Small intestine (tissue), 7 donors: ENCODE data around the gene DACT2. TPM values are rescaled to one million over a fixed set of nuclear protein-coding genes. Genes with fewer than 3 reads are reported as not detected.
A peak's percentile ranks its signal among the peaks of the same experiment; 100 is the strongest.
"Not testable (repeated sequence)": the region's sequence is repeated elsewhere in the genome, so short reads cannot be mapped to it uniquely, and the experiment has no call there.

Experiments
- DNase-seq, 2 donors: peaks; one replicate each; pipeline versions ENCODE4 v3.0.0 to v3.0.0-alpha.2; 2013
- FAIRE-seq: peaks from 2 replicates; lab custom pipeline; 2012; peaks lifted over from hg19 to GRCh38; lab: Jason Lieb, UNC
- H3K27ac ChIP-seq, 3 donors: one replicate each; pipeline ENCODE4 v1.5.1; 2013; ENCODE audit warnings: low read length in 2 of 3, mild to moderate bottlenecking in 2 of 3, control low read depth in 1 of 3, inconsistent platforms in 1 of 3, low read depth in 1 of 3, moderate library complexity in 1 of 3
- H3K27me3 ChIP-seq, 3 donors: one replicate each; pipeline ENCODE4 v1.6.1; 2013; ENCODE audit warnings: low read length in 3 of 3, inconsistent platforms in 1 of 3; ENCODE audit not compliant: control insufficient read depth in 3 of 3, insufficient read depth in 3 of 3
- H3K36me3 ChIP-seq, 3 donors: one replicate each; pipeline ENCODE4 v1.6.1; 2013; ENCODE audit warnings: low read length in 3 of 3, inconsistent platforms in 1 of 3, low read depth in 1 of 3, mild to moderate bottlenecking in 1 of 3, moderate library complexity in 1 of 3; ENCODE audit not compliant: control insufficient read depth in 3 of 3, insufficient read depth in 2 of 3
- H3K4me1 ChIP-seq, 3 donors: one replicate each; pipeline ENCODE4 v1.6.1; 2013; ENCODE audit warnings: low read length in 2 of 3, inconsistent platforms in 1 of 3, low read depth in 1 of 3, mild to moderate bottlenecking in 1 of 3, moderate library complexity in 1 of 3; ENCODE audit not compliant: control insufficient read depth in 3 of 3, insufficient read depth in 2 of 3
- H3K4me3 ChIP-seq, 3 donors: one replicate each; pipeline ENCODE4 v1.5.1; 2013; ENCODE audit warnings: low read length in 3 of 3, control low read depth in 1 of 3, inconsistent platforms in 1 of 3, low read depth in 1 of 3, mild to moderate bottlenecking in 1 of 3, moderate library complexity in 1 of 3
- H3K9me3 ChIP-seq, 2 donors: one replicate each; pipeline ENCODE4 v1.6.1; 2013; ENCODE audit warnings: low read depth in 1 of 2, low read length in 1 of 2; ENCODE audit not compliant: control insufficient read depth in 2 of 2, insufficient read depth in 1 of 2
- WGBS, 3 donors: extraction: QIAGEN DNeasy Blood & Tissue Kit; methylation state at CpG; one replicate each; pipeline ENCODE4 v1.1.7; 2013; 5-methylcytosine and 5-hydroxymethylcytosine counted together
- polyA plus RNA-seq, 4 donors: library from polyadenylated mRNA; stranded (reverse) in 3 of 4; unstranded in 1 of 4; fragments of 200-250 nt in 3 of 4; fragments of 120-200 nt in 1 of 4; gene quantifications; one replicate each; pipeline versions ENCODE4 v1.2.1 to v1.2.3, GENCODE V29; 2013
- donor health status: healthy with polysubstance abuse.
- donor health status: control.
- donor health status: control.
- donor health status: Bipolar disorder and iron deficiency.
- donor health status: healthy.

DACT2 gene
- polyA plus RNA-seq, 4 donors = 0.48 to 7.7 (median 0.54) TPM; not detected in 1

DNA sequence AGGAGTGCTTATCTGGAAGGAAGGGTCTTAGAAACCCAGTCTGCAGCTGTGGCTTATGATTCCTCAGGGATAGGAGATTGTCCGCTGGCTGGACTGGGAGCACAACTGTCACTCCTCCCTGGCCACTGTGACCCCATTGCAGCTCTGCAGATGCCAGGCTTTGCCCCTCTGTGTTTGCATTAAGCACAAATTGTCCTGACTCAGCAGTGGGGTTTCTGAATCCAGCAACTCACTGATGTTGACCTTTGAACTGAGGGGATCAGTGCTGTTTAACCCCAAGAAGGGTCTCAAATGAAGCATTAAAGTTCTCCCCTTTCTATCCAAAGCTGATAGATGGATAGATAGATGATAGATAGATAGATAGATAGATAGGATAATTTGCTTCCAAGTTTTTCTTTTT, 29.5 kb downstream of the DACT2 start:
- Histone ChIP-seq H3K4me3 (no peak overlapping the region), H3K9me3 (no peaks in the 10 kb centered on the region), H3K27ac (no peak overlapping the region), H3K27me3 (peaks cover 0 to 4% (median 0%) of the 10 kb centered on the region in 3 donors), H3K36me3 (no peaks in the 10 kb centered on the region), H3K4me1 (no peaks in the 10 kb centered on the region)
- WGBS, 3 donors = 81 to 100% (median 91%) methylated on average over 1 of the region's 1 CpG
- DNase-seq (no peak), FAIRE-seq (no peak)

DNA sequence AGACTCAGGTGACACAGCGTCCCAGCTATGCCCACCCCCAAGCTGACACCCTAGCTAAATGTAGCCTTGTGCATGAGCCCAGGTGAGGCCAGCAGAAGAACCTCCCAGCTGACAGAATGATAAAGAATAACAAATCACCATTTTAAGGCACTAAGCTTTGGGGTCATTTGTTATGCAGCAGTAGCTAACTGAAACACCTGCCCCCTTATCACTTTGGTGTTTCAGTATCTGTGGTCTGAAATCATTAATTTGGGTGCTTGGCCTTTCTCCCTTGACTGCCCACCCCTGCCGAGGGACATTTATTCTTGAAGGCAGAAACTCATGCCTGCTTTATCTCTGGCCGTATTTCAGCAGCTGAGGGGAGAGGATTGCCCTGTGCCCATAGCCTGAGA, 30.0 kb downstream of the DACT2 start:
- no peak for DNase-seq
- 61 to 83% (median 76%) methylated on average over 3 of the region's 3 CpGs for WGBS, 3 donors
- no peaks in the 10 kb centered on the region for H3K36me3 ChIP-seq
- no peaks in the 10 kb centered on the region for H3K4me1 ChIP-seq
- H3K27me3 ChIP-seq = peaks cover 0 to 4% (median 0%) of the 10 kb centered on the region in 3 donors
- no peak for FAIRE-seq
- H3K4me3 ChIP-seq = no peak overlapping the region
- H3K9me3 ChIP-seq = no peaks in the 10 kb centered on the region
- H3K27ac ChIP-seq = no peak overlapping the region

DNA sequence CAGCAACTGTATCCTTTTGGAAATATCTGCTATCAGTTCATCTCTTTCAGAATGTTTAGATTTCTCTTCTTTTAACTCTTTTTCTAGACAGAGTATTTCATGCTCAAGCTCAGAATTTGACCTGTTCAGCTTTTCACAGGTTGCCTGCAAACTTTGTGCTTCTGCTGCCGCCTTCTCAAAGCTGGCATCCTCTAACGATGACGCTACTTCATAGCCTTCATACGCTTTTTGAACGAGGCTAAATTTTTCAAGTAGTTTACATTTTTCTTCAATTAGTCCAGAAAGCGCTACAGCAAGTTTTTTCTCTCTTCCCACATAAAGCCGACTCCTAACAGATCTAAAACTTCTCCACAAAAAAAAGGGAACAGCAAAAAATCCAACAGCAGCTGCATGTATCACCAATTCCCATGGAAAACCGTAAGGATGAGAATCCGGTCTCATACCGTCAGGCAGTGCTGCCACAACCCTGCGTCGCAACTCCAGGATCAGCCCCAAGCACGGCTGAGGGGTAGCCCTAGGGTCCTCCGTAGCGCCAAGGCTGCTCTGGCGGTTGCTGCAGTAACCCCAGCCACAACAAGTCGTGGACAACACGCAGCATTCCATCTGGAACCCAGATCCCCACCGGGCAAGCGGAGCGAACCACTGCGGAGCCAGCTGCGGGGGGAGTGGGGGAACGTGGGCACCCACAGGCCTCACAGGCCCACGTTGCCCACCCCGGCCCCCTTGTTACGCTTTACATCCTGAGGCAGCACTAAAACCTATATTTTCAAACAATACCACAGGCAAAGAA, 30.6 kb downstream of the DACT2 start:
- no peak for DNase-seq
- no peak overlapping the region for H3K4me3 ChIP-seq
- H3K27ac ChIP-seq = no peak overlapping the region
- H3K27me3 ChIP-seq = peaks cover 0 to 4% (median 0%) of the 10 kb centered on the region in 3 donors
- no peaks in the 10 kb centered on the region for H3K9me3 ChIP-seq
- H3K4me1 ChIP-seq = no peaks in the 10 kb centered on the region
- no peaks in the 10 kb centered on the region for H3K36me3 ChIP-seq
- FAIRE-seq = no peak
- WGBS, 3 donors = 85 to 94% (median 88%) methylated on average over 26 to 27 of the region's 27 CpGs

DNA sequence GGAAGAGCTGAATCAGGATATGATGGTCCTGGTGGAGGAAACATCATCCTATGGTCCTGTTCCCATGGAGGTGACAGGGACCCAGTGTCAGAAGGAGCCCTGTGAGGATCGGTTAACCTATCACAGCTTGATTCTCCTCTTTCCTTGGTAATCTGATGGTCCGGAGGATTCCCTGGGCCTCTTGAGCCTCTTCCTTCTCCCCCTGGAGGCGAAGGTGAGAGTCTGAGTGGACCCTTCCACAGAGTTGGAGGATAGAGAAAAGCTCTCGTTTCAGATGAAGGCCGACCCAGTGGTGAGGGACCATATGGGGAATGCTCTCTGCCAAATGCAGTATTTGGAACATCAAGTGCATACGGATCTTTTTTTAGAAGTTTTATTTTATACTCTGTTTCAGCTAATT, 32.1 kb downstream of the DACT2 start:
- not testable (repeated sequence) for FAIRE-seq, H3K9me3 ChIP-seq, H3K27me3 ChIP-seq, H3K4me3 ChIP-seq, DNase-seq, H3K36me3 ChIP-seq, H3K27ac ChIP-seq, H3K4me1 ChIP-seq
- WGBS, 3 donors = 78 to 92% (median 89%) methylated on average over 6 of the region's 6 CpGs

DNA sequence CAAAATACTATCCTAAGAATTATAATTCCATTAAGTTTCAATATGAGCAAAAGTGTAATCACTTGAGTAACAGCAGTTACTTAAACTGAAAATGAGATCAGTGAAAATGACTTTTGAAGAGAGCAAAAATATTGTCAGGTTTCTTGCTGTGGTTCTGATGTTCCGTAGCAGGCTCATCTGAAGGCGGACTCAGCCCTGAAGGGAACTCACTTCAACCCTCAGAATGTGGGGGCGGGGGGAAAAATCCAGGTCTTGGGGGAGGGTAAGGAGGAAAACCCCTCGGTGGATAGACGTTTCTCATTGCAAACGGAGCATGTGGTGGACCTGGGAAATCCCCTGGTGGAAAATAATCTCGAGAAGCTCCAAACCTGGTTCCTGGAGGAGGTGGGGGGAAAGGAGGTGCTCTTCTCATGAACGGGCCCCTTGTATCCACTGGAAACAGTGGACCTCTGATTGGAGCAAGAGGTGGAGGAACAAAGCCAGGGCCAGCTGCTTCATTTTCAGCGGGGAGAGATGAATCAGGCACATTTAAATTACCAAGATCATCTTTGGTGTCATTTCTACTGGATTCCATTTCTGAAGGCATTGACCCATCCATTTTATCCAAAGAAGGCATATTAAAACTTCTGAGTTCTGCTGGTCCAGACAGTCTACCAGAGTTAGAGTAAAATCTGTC, 32.7 kb downstream of the DACT2 start:
- peak; percentile 87 for FAIRE-seq

DNA sequence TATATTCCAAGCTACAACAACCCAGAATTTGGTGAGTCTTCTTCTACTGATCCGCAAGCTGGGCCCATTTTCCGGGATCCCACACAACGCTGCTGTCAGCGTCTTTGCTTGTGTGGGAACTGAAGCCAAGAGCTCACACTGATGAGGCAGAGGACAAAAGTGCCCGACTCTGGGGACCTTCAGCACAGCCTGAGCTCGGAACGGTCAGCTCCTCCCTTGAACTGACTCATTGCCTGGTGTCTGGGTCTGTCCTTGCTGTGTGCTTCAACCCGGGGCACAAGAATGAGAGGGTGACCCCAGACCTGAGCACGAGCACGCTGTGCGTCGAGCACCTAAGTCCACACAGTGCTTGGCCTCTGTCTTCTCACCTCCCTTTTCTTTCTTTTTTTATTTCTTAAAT, 33.5 kb downstream of the DACT2 start:
- Histone ChIP-seq H3K9me3 (no peaks in the 10 kb centered on the region), H3K27ac (no peak overlapping the region), H3K36me3 (no peaks in the 10 kb centered on the region), H3K4me1 (peaks cover 0 to 3% (median 0%) of the 10 kb centered on the region in 3 donors), H3K27me3 (peaks cover 0 to 4% (median 0%) of the 10 kb centered on the region in 3 donors), H3K4me3 (no peak overlapping the region)
- FAIRE-seq (no peak), DNase-seq (no peak)
- 82 to 86% (median 82%) methylated on average over 12 of the region's 12 CpGs for WGBS, 3 donors

More for the DNA sequence above, 32.7 kb downstream of the DACT2 start:
- H3K4me1 ChIP-seq, H3K36me3 ChIP-seq, H3K4me3 ChIP-seq, H3K27me3 ChIP-seq, H3K9me3 ChIP-seq, DNase-seq, H3K27ac ChIP-seq: not testable (repeated sequence)
- 56 to 80% (median 66%) methylated on average over 8 to 9 of the region's 9 CpGs for WGBS, 3 donors

DNA sequence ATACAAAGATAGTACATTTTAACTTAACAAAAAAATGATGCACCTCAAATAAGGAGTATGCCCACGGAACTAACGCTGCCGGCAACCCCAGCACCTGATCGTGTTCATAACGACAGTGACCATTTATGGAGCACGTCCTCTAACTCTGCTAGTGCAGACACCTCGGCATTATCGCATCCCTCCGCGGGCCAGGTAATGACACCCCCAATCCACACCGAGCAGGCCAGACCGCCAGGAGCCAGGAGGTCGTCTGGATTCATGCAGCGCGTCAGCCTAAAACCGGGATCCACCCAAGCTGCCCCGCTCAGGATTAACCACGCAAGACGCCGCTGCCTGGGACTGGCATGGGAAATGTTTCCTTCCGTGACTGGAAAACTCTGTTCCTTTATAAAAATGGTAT, 34.1 kb downstream of the DACT2 start:
- no peak for DNase-seq
- no peaks in the 10 kb centered on the region for H3K9me3 ChIP-seq
- peaks cover 0 to 3% (median 0%) of the 10 kb centered on the region in 3 donors for H3K4me1 ChIP-seq
- WGBS, 3 donors = 93 to 96% (median 95%) methylated on average over 21 of the region's 21 CpGs
- no peak overlapping the region for H3K4me3 ChIP-seq
- no peak for FAIRE-seq
- peaks cover 0 to 4% (median 0%) of the 10 kb centered on the region in 3 donors for H3K27me3 ChIP-seq
- no peak overlapping the region for H3K27ac ChIP-seq
- H3K36me3 ChIP-seq = no peaks in the 10 kb centered on the region

DNA sequence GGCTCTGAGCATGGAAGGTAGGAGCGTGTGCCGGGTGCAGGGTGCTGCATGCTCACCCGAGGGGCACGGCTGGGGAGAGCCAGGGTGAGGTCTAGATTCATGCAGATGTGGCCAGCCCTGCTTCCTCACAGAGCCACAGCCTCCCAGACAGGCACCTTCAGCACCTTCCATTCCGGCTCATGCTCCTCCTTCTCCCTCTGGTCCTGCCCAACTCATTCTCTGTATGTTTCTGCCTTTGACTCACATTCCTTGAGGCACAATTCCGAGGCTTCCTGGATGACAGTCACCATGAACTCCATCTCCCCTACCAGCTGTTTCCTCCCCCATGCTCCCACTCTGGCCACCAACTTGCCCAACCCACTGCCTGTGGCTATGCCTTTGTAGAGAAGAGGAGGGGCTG, 35.4 kb downstream of the DACT2 start:
- Histone ChIP-seq H3K27ac (no peak overlapping the region), H3K4me3 (no peak overlapping the region), H3K27me3 (no peaks in the 10 kb centered on the region), H3K36me3 (no peaks in the 10 kb centered on the region), H3K9me3 (no peaks in the 10 kb centered on the region), H3K4me1 (peaks cover 0 to 3% (median 0%) of the 10 kb centered on the region in 3 donors)
- FAIRE-seq = no peak
- WGBS, 3 donors = 80 to 83% (median 80%) methylated on average over 4 to 6 of the region's 6 CpGs
- DNase-seq = no peak
